Body of pancreas (tissue), 4 donors: Measurements from ENCODE around the gene NPTXR. TPM values are rescaled to one million over a fixed set of nuclear protein-coding genes. Genes with fewer than 3 reads are reported as not detected.

ENCODE experiments used
- ATAC-seq: fragments of 150-250 bp; one replicate; pipeline ENCODE4 v1.9.1; 2016
- DNase-seq, 4 donors: peaks; one replicate each; pipeline ENCODE4 v3.0.0-alpha.2; 2019
- H3K27ac ChIP-seq, 4 donors: fragments of 200-600 bp; sonication (generic); 1 replicate in 3 of 4; 2 replicates in 1 of 4; pipeline versions ENCODE4 v1.5.1 to v1.6.1; 2016 to 2019; ENCODE audit warnings: mild to moderate bottlenecking in 1 of 4, mixed read lengths in 1 of 4, moderate library complexity in 1 of 4
- H3K27me3 ChIP-seq, 2 donors: fragments of 200-600 bp; sonication (generic); one replicate each; pipeline ENCODE4 v1.6.0; 2016; ENCODE audit warnings: mild to moderate bottlenecking in 1 of 2
- H3K36me3 ChIP-seq, 2 donors: fragments of 200-600 bp; sonication (generic); replicated peaks in 1 of 2; 2 replicates each; pipeline ENCODE4 v1.5.1; 2016; ENCODE audit warnings: low read depth in 2 of 2; ENCODE audit not compliant: insufficient read depth in 1 of 2
- H3K4me1 ChIP-seq: fragments of 200-600 bp; sonication (generic); one replicate; pipeline ENCODE4 v1.6.0; 2016
- H3K4me3 ChIP-seq, 2 donors: fragments of 200-600 bp; sonication (generic); 1 replicate in 1 of 2; 2 replicates in 1 of 2; pipeline ENCODE4 v1.5.1; 2016 to 2019
- H3K9me3 ChIP-seq, 3 donors: fragments of 200-600 bp; sonication (generic); 1 replicate in 2 of 3; 2 replicates in 1 of 3; pipeline ENCODE4 v1.5.1; 2016
- POLR2A ChIP-seq, 3 donors: fragments of 450-650 bp; IDR thresholded peaks; one replicate each; pipeline ENCODE4 v1.6.1; 2016; ENCODE audit warnings: antibody characterized with exemption in 3 of 3, mild to moderate bottlenecking in 2 of 3
- WGBS, 2 donors: methylation state at CpG; one replicate each; pipeline ENCODE4 v1.1.5; 2017; 5-methylcytosine and 5-hydroxymethylcytosine counted together
- intact Hi-C: fragments of 100-400 bp; cut with DNase I; formaldehyde crosslinking; loops from one replicate; pipeline ENCODE4 v1.15.1; 2023
- total RNA-seq, 2 donors: library from RNA; depleted of rRNA; stranded (reverse); fragments of >200 nt; gene quantifications; one replicate each; pipeline ENCODE4 v1.1.0, GENCODE V29; 2016
- TF ChIP-seq, protein P1 (sequence below), 7 experiments: fragments of 450-650 bp in 4 of 7; fragments of 200-600 bp in 3 of 7; sonication (generic) in 3 of 7; IDR thresholded peaks; one replicate each; pipeline ENCODE4 v1.5.1; 2016 to 2019; ENCODE audit warnings: antibody characterized with exemption in 7 of 7

NPTXR gene
- total RNA-seq, 2 donors from 2014 or later: 6.0 to 10.5 TPM

DNA sequence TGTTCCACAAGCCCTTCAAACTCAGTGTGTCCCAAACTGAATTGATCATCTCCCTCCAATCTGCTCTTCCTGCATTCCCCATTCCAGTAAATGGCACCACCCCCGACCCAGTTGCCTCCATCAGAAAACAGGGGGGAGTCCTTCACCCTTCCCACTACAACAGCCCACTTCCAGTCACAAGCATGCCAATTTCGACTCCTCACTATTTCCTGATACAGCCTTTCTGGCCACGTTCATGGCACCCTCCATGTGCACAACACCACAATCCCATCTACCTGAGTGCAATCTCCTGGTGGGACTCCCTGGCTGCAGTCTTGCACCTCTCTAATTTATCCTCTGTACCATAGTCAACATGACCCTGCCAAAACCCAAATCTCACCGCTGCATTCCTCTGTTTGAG lies 48.3 kb downstream of the NPTXR start:
- H3K27me3 ChIP-seq: no peaks in the 10 kb centered on the region
- no peaks in the 10 kb centered on the region for H3K36me3 ChIP-seq
- no peak overlapping the region for H3K4me3 ChIP-seq
- 38 to 54% methylated on average over 4 of the region's 4 CpGs for WGBS, 2 donors
- H3K4me1 ChIP-seq: peaks cover 13% of the 10 kb centered on the region
- no peak for DNase-seq
- no peak overlapping the region for H3K27ac ChIP-seq
- no peak for TF ChIP-seq POLR2A (IDR thresholded peaks at IDR 0.05)
- TF ChIP-seq, protein P1, sequence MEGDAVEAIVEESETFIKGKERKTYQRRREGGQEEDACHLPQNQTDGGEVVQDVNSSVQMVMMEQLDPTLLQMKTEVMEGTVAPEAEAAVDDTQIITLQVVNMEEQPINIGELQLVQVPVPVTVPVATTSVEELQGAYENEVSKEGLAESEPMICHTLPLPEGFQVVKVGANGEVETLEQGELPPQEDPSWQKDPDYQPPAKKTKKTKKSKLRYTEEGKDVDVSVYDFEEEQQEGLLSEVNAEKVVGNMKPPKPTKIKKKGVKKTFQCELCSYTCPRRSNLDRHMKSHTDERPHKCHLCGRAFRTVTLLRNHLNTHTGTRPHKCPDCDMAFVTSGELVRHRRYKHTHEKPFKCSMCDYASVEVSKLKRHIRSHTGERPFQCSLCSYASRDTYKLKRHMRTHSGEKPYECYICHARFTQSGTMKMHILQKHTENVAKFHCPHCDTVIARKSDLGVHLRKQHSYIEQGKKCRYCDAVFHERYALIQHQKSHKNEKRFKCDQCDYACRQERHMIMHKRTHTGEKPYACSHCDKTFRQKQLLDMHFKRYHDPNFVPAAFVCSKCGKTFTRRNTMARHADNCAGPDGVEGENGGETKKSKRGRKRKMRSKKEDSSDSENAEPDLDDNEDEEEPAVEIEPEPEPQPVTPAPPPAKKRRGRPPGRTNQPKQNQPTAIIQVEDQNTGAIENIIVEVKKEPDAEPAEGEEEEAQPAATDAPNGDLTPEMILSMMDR (IDR thresholded peaks at IDR 0.05): no peak
- H3K9me3 ChIP-seq: no peaks in the 10 kb centered on the region
- intact Hi-C loops: no loop called here
- no peak for ATAC-seq

GRCh38 chr22:38793721-38794466 lies 49.9 kb downstream of the NPTXR start, which contains the start of gene DNAL4:
Gene DNAL4, minus strand, starts transcription at chr22:38794143. Its CDS starts 11,412 bp downstream, at chr22:38782731.
- H3K36me3 ChIP-seq: no peaks in the 10 kb centered on the region
- H3K27me3 ChIP-seq: no peaks in the 10 kb centered on the region
- WGBS, 2 donors: 0% methylated on average over 21 to 41 of the region's 47 CpGs
- DNase-seq (peak; percentile 97 to 99 (median 98)), ATAC-seq (peak; percentile 99)
- peaks cover 20% of the 10 kb centered on the region for H3K4me1 ChIP-seq
- peak within 1 kb of the TSS; percentile 63 to 73 for H3K4me3 ChIP-seq
- TF ChIP-seq, protein P1 (IDR thresholded peaks at IDR 0.05): no peak
- peak; percentile 33 to 65 (median 56) for TF ChIP-seq POLR2A (IDR thresholded peaks at IDR 0.05)
- intact Hi-C loops: no loop called here
- H3K9me3 ChIP-seq: no peaks in the 10 kb centered on the region
- H3K27ac ChIP-seq: peak within 1 kb of the TSS; percentile 35 to 82 (median 79)

GRCh38 chr22:38793317-38793716 lies 50.5 kb downstream of the NPTXR start:
- DNase-seq (no peak), ATAC-seq (no peak)
- Histone ChIP-seq H3K27me3 (no peaks in the 10 kb centered on the region), H3K36me3 (no peaks in the 10 kb centered on the region), H3K27ac (peak overlapping the region; percentile 35 to 82 (median 79)), H3K9me3 (no peaks in the 10 kb centered on the region), H3K4me1 (peaks cover 26% of the 10 kb centered on the region), H3K4me3 (peak overlapping the region; percentile 63 to 73)
- intact Hi-C loops: no loop called here
- TF ChIP-seq POLR2A (IDR thresholded peaks at IDR 0.05): no peak
- TF ChIP-seq, protein P1 (IDR thresholded peaks at IDR 0.05): no peak
- WGBS, 2 donors: 13 to 17% methylated on average over 7 to 8 of the region's 9 CpGs

DNA sequence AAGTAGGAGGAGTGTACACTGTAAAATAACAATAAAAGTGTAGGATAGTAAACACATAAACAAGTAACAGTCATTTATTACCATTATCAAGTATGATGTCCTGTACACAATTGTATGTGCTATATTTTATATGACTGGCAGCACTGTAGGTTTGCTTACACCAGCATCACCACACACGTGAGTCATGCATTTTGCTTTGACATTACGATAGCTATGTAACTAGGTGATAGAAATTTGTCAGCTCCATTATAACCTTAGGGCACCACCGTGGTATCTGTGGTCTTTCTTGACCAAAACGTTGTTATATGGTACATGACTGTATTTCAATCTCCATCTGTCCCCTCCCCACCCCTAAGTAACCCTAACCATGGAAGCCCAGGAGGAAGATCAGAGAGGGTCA lies 51.0 kb downstream of the NPTXR start:
- Histone ChIP-seq H3K36me3 (no peaks in the 10 kb centered on the region), H3K27me3 (no peaks in the 10 kb centered on the region), H3K4me3 (no peak overlapping the region), H3K27ac (peak overlapping the region in 2 of 4 donors; percentile 76 to 82), H3K9me3 (no peaks in the 10 kb centered on the region), H3K4me1 (peaks cover 30% of the 10 kb centered on the region)
- DNase-seq (no peak), ATAC-seq (no peak)
- intact Hi-C loops: no loop called here
- 59 to 60% methylated on average over 4 of the region's 4 CpGs for WGBS, 2 donors
- TF ChIP-seq, protein P1 (IDR thresholded peaks at IDR 0.05): no peak
- no peak for TF ChIP-seq POLR2A (IDR thresholded peaks at IDR 0.05)
